ENCODE measurements around the gene CRAT.

The CRAT gene

DNA sequence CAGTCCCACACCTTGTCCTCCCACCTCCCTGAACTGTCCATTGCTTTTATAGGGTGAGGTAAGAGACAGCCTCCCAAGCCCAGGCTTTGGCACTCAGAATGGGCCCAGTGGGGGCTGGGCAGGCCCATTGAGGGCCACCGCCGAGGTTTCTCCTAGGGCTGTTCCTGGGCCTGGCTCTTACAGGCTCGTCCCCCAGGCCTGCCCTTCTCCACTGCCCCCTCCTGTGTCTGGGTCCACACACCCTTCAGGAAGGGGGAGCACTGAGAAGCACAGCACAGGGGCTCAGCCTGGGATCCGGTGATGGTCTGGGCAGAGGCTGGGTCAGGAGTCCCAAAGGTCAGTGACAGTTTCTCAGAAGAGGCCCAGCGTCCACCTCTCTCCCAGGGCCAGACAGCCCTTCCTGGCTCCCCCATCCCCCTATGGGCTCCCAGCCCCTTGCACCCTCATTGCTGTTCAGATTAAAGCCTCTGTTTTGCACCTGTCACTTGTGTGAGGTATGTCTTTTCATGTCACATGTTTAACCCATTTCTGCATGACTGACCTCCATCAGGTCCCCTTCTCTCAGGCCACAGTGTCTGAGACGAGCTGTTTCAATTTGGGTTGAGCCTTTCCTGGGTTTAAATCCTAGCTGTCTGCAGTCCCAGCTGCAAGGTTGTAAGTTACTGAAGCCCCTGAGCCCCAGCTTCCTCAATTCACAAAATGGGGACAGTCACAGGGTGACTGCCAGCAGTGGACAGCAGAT, 38.0 kb upstream of the CRAT start:
- no peak for TF ChIP-seq CREB1 (IDR thresholded peaks at IDR 0.05; ENCODE audit: low read depth)
- no peak for TF ChIP-seq USF1 (IDR thresholded peaks at IDR 0.05)
- TF ChIP-seq, protein P1, sequence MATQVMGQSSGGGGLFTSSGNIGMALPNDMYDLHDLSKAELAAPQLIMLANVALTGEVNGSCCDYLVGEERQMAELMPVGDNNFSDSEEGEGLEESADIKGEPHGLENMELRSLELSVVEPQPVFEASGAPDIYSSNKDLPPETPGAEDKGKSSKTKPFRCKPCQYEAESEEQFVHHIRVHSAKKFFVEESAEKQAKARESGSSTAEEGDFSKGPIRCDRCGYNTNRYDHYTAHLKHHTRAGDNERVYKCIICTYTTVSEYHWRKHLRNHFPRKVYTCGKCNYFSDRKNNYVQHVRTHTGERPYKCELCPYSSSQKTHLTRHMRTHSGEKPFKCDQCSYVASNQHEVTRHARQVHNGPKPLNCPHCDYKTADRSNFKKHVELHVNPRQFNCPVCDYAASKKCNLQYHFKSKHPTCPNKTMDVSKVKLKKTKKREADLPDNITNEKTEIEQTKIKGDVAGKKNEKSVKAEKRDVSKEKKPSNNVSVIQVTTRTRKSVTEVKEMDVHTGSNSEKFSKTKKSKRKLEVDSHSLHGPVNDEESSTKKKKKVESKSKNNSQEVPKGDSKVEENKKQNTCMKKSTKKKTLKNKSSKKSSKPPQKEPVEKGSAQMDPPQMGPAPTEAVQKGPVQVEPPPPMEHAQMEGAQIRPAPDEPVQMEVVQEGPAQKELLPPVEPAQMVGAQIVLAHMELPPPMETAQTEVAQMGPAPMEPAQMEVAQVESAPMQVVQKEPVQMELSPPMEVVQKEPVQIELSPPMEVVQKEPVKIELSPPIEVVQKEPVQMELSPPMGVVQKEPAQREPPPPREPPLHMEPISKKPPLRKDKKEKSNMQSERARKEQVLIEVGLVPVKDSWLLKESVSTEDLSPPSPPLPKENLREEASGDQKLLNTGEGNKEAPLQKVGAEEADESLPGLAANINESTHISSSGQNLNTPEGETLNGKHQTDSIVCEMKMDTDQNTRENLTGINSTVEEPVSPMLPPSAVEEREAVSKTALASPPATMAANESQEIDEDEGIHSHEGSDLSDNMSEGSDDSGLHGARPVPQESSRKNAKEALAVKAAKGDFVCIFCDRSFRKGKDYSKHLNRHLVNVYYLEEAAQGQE (IDR thresholded peaks at IDR 0.05; ENCODE audit: low read depth): no peak
- no peak for TF ChIP-seq TEAD4 (IDR thresholded peaks at IDR 0.05)
- no peak for TF ChIP-seq RAD21 (IDR thresholded peaks at IDR 0.05; ENCODE audit: low read depth)
- TF ChIP-seq EP300 (IDR thresholded peaks at IDR 0.05; ENCODE audit: borderline replicate concordance): no peak
- TF ChIP-seq YY1 (IDR thresholded peaks at IDR 0.05; ENCODE audit: low read depth): no peak
- no peak for TF ChIP-seq CEBPB (IDR thresholded peaks at IDR 0.05)
- TF ChIP-seq TAF1 (IDR thresholded peaks at IDR 0.05; ENCODE audit: low read depth): no peak
- TF ChIP-seq FOXM1 (IDR thresholded peaks at IDR 0.05; ENCODE audit: borderline replicate concordance, low read depth): no peak
- no peak for TF ChIP-seq TCF12 (IDR thresholded peaks at IDR 0.05; ENCODE audit: low read depth)
- no peak for TF ChIP-seq EGR1 (IDR thresholded peaks at IDR 0.05)
- no peak for TF ChIP-seq ZBTB7A (IDR thresholded peaks at IDR 0.05; ENCODE audit: low read depth)
- TF ChIP-seq, protein P2, sequence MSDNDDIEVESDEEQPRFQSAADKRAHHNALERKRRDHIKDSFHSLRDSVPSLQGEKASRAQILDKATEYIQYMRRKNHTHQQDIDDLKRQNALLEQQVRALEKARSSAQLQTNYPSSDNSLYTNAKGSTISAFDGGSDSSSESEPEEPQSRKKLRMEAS (IDR thresholded peaks at IDR 0.05): no peak
- no peak for TF ChIP-seq NFIC (IDR thresholded peaks at IDR 0.05)

DNA sequence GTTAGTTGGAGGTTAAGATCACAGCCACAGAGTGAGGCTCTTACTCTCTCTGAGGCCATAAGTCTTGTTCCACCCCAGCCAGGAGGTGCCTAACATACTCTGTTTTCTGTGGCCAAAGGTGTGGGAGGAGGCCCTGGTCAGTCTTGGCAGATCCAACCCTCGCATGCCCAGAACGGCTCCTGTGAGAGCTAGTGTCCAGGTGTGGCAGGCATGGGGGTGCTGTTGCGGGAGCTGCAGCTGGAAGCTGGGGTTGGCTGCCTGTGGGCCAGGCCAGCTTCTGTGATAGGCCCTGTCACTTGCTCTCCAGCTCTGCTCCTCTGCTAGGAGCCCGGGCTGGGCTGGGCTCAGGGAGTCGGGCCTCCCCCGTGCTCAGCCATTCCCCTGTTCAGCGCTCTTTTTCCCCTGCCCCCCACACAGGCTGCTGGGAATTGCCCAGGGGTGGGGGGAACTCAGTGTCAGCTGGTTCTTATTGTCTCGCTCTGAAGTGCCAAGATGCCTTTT, 35.9 kb upstream of the CRAT start:
- TF ChIP-seq RAD21 (IDR thresholded peaks at IDR 0.05; ENCODE audit: low read depth): no peak

DNA sequence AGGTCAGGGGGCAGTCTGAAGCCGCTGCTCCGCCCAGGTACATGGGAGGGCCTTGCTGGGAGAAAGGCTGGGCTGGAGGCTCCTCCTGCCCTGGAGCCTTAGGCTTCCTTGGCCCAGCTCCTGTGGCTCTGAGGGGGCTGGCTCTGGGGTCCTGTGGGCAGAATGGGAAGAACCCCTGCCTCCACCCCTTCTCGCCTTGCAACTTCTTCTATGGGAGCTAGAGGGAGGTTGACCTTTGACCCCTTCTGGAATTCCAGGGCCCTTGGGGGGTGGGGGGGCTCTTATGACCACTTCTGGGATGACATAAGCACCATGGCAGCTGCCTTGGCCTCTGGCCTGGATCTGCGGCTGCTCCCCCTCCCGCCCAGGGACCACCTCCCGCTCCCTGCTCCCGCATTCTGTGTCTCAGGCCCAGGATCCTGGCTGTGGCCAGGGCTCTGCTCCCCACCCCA, 35.3 kb upstream of the CRAT start:
- TF ChIP-seq CREB1 (IDR thresholded peaks at IDR 0.05; ENCODE audit: low read depth) (no peak), ZBTB7A (IDR thresholded peaks at IDR 0.05; ENCODE audit: low read depth) (0 out of 2 replicates have a peak, but pooled peaks have one; percentile 38)

- TF ChIP-seq TEAD4 (IDR thresholded peaks at IDR 0.05): no peak
- no peak for TF ChIP-seq USF1 (IDR thresholded peaks at IDR 0.05)
- TF ChIP-seq, protein P1 (IDR thresholded peaks at IDR 0.05; ENCODE audit: low read depth): no peak
- TF ChIP-seq EGR1 (IDR thresholded peaks at IDR 0.05): no peak
- no peak for TF ChIP-seq YY1 (IDR thresholded peaks at IDR 0.05; ENCODE audit: low read depth)
- no peak for TF ChIP-seq ZBTB7A (IDR thresholded peaks at IDR 0.05; ENCODE audit: low read depth)
- TF ChIP-seq TAF1 (IDR thresholded peaks at IDR 0.05; ENCODE audit: low read depth): no peak
- TF ChIP-seq CEBPB (IDR thresholded peaks at IDR 0.05): no peak
- no peak for TF ChIP-seq NFIC (IDR thresholded peaks at IDR 0.05)
- no peak for TF ChIP-seq TCF12 (IDR thresholded peaks at IDR 0.05; ENCODE audit: low read depth)
- TF ChIP-seq RAD21 (IDR thresholded peaks at IDR 0.05; ENCODE audit: low read depth): no peak
- TF ChIP-seq, protein P2 (IDR thresholded peaks at IDR 0.05): no peak
- no peak for TF ChIP-seq EP300 (IDR thresholded peaks at IDR 0.05; ENCODE audit: borderline replicate concordance)
- no peak for TF ChIP-seq FOXM1 (IDR thresholded peaks at IDR 0.05; ENCODE audit: borderline replicate concordance, low read depth)
- TF ChIP-seq CREB1 (IDR thresholded peaks at IDR 0.05; ENCODE audit: low read depth): no peak
These were observed 34.7 kb upstream of the CRAT start for GRCh38 chr9:129145316-129145715.

- TF ChIP-seq CEBPB (IDR thresholded peaks at IDR 0.05): no peak
- peak; percentile 60 for TF ChIP-seq RAD21 (IDR thresholded peaks at IDR 0.05; ENCODE audit: low read depth)
- 0 out of 2 replicates have a peak, but pooled peaks have one; percentile 13 for TF ChIP-seq EP300 (IDR thresholded peaks at IDR 0.05; ENCODE audit: borderline replicate concordance)
- no peak for TF ChIP-seq USF1 (IDR thresholded peaks at IDR 0.05)
- TF ChIP-seq ZBTB7A (IDR thresholded peaks at IDR 0.05; ENCODE audit: low read depth): no peak
- no peak for TF ChIP-seq EGR1 (IDR thresholded peaks at IDR 0.05)
- TF ChIP-seq NFIC (IDR thresholded peaks at IDR 0.05): peak; percentile 52; the same call in 1 of the 2 replicates
- TF ChIP-seq TEAD4 (IDR thresholded peaks at IDR 0.05): peak; percentile 48
- TF ChIP-seq YY1 (IDR thresholded peaks at IDR 0.05; ENCODE audit: low read depth): no peak
- TF ChIP-seq TAF1 (IDR thresholded peaks at IDR 0.05; ENCODE audit: low read depth): no peak
These were observed 32.7 kb upstream of the CRAT start for GRCh38 chr9:129143031-129143927.

All from Ishikawa (cell line).